Vagina (tissue), 2 donors: Measurements from ENCODE around the gene MYLK.
A peak's percentile ranks its signal among the peaks of the same experiment; 100 is the strongest.

Experiments used
- CTCF ChIP-seq, 3 experiments: fragments of 450-650 bp in 2 of 3; fragments of 200-600 bp in 1 of 3; sonication (generic) in 1 of 3; IDR thresholded peaks; one replicate each; pipeline ENCODE4 v1.5.1; 2017 to 2019; ENCODE audit warnings: antibody characterized with exemption in 3 of 3, mild to moderate bottlenecking in 2 of 3, moderate library complexity in 2 of 3
- POLR2A ChIP-seq, 2 donors: fragments of 450-650 bp; IDR thresholded peaks; one replicate each; pipeline ENCODE4 v1.6.1; 2017; ENCODE audit warnings: antibody characterized with exemption in 2 of 2, mild to moderate bottlenecking in 2 of 2, moderate library complexity in 2 of 2
- POLR2AphosphoS5 ChIP-seq, 2 donors: sonication (generic); formaldehyde crosslinking; IDR thresholded peaks; one replicate each; pipeline ENCODE4 v1.9.0; 2017; ENCODE audit warnings: antibody characterized with exemption in 2 of 2, mild to moderate bottlenecking in 2 of 2, low read depth in 1 of 2; ENCODE audit not compliant: insufficient read depth in 1 of 2

- no peak for TF ChIP-seq CTCF (IDR thresholded peaks at IDR 0.05)
- no peak for TF ChIP-seq POLR2A (IDR thresholded peaks at IDR 0.05)
- TF ChIP-seq POLR2AphosphoS5 (IDR thresholded peaks at IDR 0.05; ENCODE audit: insufficient read depth in 1 of 2, low read depth in 1 of 2) = peak in 1 of 2 donors; percentile 11
These were observed 114.8 kb downstream of the MYLK start for GRCh38 chr3:123769356-123769743.
